GM18873 (cell line): ENCODE data around the gene UBQLNL.

Source experiments
- ATAC-seq: cut with Tn5 transposase; IDR thresholded peaks from one replicate; pipeline ENCODE4 v1.9.1; 2021; ENCODE audit warnings: mild to moderate bottlenecking, moderate library complexity, moderate number of reproducible peaks; ENCODE audit not compliant: unreplicated experiment, low FRiP score

UBQLNL gene

DNA sequence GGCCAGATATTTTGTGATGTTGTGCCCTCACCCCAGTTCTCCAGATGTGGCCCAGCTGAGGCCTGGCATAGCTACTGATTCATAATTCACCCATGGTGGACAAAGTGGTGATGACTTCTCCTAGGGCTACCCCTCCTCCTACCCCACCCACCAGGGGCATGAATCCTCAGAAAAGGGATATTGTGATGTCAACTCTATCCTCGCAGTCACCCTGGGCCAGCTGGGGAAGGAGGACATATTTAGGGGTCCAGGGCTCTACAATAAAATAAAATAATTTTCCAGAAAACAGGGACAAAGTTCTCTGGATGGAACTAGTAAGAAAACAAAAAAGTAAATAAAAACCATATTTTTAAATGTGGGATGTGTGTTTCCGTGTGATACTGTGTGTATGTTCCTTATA lies at the start of gene UBQLNL:
TSS of gene UBQLNL (minus strand) at position 101 of the 400 bp plus-strand sequence. CDS start 258 bp downstream, outside the sequence.
- no peak for ATAC-seq

- ATAC-seq: no peak
Observed at GRCh38 chr11:5564259-5565019, 47.9 kb upstream of the UBQLNL start.

- ATAC-seq: no peak
Observed at GRCh38 chr11:5557751-5558150, 41.3 kb upstream of the UBQLNL start.

DNA sequence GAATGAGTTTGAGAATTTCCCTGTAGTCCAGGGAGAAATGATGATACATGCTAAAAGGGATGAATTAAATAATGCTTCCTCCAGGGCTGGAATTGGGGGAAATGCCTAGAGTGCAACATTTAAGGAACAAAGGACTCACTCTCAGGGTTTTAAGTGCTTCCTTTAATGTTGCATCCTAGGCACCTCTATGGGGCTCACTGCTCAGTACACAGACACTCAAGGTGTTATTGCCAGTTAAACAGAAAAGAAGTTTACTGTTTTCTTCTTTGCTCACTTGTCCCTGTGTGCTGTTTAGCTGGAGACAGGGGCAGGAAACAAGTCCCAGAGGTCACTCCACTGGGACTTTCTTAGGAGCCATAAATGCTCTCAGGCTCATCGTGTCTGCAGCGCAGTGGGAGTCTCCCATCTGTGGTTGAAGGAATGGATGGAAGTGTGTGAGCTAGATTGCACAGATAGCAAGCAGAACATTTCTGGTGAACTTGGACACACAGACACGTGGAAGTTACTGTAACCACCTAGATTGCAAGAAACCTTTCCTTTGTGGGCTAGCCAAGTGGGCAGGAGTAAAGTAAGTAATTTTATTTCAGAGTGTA lies 40.2 kb upstream of the UBQLNL start:
- ATAC-seq: no peak

DNA sequence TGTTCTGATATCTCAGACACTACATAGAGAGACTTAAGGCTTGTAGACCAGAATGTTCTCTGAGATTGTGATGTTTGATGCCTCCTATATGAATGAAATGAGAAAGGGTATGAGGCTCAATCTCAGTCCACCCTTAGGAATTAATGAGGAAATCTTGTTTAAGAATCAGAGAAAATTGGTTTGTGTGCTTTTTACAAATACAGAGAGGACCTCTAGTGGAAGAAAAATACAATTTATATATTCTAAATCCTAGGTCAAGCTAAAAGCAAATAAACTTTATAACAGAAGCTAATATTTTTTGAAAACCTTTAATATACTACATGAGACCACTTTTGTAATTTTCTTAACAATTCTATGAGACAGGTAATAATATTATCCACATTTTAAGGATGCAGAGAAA lies 36.8 kb upstream of the UBQLNL start:
- no peak for ATAC-seq

DNA sequence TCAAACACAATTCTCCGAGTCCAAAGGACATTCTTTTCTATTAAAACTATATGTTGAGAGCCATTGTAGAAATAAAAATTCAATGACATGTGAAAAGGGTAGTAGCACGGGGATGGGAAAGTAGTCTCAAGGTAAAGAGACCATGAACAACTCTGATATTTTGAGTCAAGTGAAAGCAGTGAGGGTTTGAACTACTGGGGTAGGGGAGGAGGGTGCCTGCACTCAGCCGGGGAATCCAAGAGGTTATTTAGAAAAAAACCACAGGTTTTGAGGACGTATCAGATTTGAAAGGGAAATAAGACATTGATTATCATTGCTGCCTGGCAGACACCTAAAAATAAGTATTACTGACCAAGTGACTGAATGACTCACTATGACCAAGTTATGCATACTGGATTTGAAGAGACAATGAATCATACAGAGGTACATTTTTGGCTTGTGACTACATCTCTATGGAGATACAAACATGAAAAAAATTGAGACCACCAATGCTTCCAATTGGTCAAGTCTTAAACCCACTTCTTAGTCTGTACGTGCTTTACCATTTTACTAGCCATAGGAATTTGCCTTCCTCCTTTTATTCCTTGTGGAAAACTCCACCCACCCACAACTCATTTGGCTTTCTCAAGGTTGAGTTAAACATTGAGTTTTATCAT lies 34.1 kb upstream of the UBQLNL start:
- ATAC-seq: peak; percentile 69

GRCh38 chr11:5548440-5548839 lies 31.9 kb upstream of the UBQLNL start, which contains the start of gene OR52H1:
Gene OR52H1 (minus strand): TSS chr11:5548540. CDS start chr11:5545505, 3,035 bp downstream.
- ATAC-seq: no peak

- ATAC-seq: peak; percentile 53
Observed at GRCh38 chr11:5547982-5548381, 31.5 kb upstream of the UBQLNL start.

DNA sequence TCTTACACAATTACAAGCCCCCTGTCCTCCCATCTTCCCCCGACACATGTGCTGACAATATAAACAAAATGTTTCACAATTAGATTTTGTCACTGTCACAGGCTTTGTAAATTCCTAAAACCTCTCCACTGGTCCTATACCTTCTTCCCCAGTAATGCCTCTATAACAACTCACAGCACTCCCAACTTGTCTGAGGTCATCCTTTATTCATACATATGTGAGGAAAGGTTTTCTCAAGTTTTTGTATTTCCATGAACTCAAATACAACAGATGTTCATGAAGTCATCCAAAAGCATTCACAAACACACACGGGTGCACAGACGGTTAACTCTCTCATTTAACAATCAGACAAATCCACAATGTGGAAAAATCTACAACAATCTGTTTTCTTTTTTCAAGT lies 30.0 kb upstream of the UBQLNL start:
- ATAC-seq: no peak

DNA sequence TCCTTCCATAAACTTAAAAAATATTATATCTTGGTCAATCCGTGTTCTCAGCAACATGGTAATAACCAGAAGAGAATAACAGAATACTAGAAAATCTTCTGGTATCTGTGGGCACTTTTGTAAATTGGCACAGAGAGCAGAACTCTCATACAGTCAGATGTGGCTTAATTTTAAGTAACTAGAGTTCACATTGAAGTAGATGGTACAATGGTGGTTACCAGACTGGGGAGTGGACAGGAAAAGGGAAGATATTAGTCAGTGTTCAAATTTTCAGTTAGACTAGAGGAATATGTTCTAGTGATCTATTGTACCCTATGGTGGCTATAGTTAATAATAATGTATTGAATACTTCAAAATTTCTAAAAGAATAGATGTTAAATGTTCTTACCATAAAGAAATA lies 24.9 kb upstream of the UBQLNL start:
- ATAC-seq: no peak

DNA sequence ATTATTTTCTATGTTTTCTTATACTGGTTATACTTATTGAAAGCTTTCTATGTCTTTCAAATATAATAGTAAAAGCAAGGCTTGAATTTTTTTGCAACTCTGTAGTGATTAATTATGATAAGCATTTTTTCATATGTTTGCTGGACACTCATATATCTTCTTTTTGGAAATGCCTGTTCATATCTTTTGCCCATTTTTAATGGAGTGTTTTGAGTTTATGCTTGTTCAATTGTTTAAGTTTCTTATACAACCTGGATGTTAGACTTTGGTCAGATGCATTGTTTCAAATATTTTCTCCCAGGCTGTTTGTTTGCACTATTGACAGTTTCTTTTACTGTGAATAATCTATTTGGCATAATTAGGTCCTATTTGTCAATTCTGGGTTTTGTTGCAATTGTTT lies 20.0 kb upstream of the UBQLNL start:
- ATAC-seq: no peak

DNA sequence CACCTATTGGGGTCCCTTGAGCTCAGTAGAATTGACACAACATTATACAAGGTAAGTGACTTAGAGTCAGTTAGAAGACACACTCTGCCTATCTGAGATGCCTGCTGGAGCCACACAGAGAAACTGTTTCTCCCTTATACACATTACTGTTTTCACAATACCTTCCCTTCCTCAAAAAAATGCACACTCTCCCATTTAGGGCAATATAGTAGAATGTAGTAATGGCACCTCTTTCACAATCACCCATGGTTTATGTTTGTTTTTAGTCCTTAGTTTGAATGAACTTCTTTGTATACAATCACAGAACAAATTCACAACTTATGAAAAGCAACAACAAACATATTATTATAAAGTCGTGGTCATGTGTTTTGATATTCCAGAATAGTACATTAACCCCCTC lies 17.5 kb upstream of the UBQLNL start:
- no peak for ATAC-seq

DNA sequence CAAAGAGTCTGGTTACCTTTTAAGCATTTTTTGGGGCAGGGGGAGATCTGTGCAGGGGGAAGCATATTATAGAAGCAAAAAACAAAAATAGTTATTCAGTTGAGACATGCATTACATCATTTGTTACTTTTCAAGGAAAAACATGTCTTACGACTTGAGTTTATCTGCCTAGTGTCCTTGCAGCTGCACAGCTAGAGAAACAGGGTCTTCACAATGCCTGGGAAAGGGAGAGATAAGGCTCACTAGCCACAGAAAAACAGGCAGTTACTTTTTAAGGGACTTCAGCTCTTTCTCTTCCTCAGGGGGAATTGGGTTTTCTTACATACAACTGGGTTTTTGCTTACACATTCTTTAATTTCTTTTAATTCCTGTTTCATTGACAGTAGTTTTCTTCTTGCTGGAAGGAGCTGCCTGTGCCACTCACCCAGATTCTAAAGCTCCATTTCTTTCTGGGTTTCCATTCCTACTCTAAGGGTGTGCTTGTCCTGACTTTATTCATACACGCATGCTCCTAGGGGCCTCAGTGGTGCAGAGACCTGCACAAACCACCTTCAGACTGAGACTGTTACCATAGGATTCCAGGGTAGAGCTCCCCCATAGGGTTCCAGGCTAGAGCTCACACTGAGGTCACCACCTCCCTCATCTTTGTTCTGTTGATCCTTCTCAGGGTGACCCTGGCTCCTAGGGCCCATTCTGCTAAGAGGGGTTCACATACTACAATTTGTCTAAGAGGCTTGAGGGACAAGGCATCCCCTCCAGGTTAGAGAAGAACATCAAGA lies 14.7 kb upstream of the UBQLNL start:
- no peak for ATAC-seq

- ATAC-seq: no peak
Observed at GRCh38 chr11:5528495-5528894, 12.0 kb upstream of the UBQLNL start.

DNA sequence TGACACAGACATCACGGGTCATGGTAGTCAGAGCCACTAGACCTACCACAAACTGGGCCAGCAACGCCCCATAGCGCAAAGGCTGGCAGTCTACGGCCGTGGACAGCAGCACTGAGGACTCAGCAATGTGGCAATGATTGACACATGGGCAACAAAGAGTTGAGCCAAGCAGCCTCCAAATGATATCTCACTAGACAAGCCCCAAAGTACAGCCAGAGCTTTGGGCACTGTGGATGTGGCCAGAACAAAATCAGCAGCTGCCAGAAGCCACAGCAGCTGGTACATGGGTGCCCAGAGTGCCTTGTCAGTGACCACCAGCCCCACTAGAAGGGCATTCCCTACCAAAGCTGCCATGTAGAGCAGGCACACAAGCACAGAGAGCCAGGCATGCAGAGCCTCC lies 11.2 kb upstream of the UBQLNL start:
- ATAC-seq: no peak

DNA sequence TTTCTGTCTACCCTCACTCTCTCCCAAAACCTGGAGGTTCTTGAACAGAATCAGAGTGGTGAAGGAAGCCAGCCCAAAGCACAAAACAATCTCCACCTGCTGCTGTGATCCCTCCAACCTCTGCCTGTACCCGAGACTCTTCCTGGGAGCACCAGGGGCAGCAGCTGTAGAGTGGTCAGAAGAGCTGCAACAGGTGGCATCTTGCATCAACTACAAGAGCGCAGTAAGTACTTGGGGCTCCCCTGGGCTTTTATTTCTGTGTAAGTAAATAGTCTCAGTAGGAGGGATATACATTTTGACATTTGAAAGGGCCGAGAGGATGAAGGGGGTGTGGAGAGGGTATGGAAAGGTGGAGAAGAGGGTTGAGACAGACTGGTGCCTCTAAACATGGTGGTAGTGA lies 8.3 kb upstream of the UBQLNL start:
- no peak for ATAC-seq

GRCh38 chr11:5522308-5522707 lies 5.8 kb upstream of the UBQLNL start:
- ATAC-seq: no peak

DNA sequence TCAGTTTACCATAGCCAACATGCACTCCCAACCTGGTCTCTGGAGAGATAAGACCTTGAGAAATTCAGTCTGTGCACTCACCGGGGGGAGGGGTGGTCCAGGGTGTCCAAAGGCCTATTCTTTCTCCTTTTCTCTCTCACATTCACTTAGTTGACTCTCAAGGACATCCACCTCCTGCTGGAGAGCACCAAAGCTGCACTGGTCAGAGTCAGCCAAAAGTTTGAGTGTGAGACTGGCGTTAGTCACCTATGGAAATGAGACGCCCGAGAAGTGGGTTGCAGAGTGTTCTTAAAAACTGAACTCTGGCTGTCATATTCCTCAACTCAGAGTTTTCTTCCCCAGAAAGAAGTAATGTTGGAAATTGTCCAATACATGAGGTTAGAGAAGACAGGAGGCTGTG lies 5.0 kb upstream of the UBQLNL start:
- no peak for ATAC-seq

GRCh38 chr11:5514841-5515240 lies 1.7 kb downstream of the UBQLNL start:
- no peak for ATAC-seq

DNA sequence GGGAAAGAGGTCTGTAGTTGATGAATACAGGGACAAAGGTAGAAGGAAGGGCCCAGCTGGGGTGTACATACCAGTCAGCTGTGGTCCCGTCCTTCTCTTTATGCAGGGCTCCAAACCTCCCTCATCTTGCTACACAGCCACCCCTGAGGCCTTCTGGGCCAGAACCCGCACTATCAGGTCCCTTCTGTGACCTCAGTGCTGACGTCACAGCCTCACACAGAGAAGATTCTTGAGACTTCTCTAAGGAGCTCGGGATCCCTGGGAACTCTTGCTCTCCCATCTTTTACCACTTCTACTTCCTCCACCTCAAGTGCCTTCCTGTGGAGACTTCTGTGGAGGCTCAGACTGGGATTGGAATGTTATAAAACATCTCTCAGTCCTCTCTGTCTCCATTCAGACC lies 6.7 kb downstream of the UBQLNL start, which contains the start of gene UBQLN3:
TSS of gene UBQLN3 (minus strand) at position 155 of the 400 bp plus-strand sequence. CDS start 399 bp downstream, outside the sequence.
- no peak for ATAC-seq

DNA sequence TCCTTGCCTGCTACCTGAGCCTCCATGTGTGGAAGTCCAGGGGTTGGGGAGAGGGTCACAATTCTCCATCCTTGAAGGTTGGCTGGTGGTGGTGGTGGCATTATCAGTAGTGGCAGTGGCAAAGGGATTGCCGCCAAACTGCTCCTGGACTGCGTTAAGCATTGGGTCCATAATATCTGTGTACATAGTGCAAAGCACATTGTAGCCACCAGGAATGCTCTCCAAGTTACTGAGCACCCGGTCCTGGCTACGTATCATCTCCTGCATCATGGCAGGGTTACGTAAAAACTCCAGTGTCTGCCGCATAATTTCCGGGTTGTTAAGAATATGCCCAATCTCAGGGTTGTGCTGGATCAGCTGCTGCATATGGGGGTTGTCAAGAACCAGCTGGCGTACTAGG lies 7.9 kb downstream of the UBQLNL start:
- ATAC-seq: no peak
